PC-3 (cell line): Measurements from ENCODE around the gene VSTM4. TPM values are rescaled to one million over a fixed set of nuclear protein-coding genes. Genes with fewer than 3 reads are reported as not detected.

ENCODE experiments used
- ATAC-seq: fragments of 200-7000 bp; cut with Tn5 transposase; 2 replicates; pipeline ENCODE4 v1.9.1; 2020; ENCODE audit warnings: mild to moderate bottlenecking, moderate library complexity
- Bru-seq: library from RNA; stranded (reverse); fragments of 400-500 nt; gene quantifications from one replicate; lab custom pipeline; 2021; lab: Mats Ljungman, UMichigan
- BruChase-seq, 2 experiments: library from RNA; stranded (reverse); fragments of 400-500 nt; gene quantifications; one replicate each; lab custom pipeline; 2021; lab: Mats Ljungman, UMichigan
- BruUV-seq: library from RNA; stranded (reverse); fragments of 400-500 nt; replicated peaks from 2 replicates; lab custom pipeline; 2021; lab: Mats Ljungman, UMichigan
- CTCF ChIA-PET: fragments of 300-600 bp; sonication (Branson Sonifier 250); formaldehyde crosslinking; loops from one replicate; lab custom pipeline; 2022; ENCODE audit warnings: antibody characterized with exemption; lab: Charles Lee
- POLR2A ChIA-PET: fragments of 300-600 bp; sonication (Branson Sonifier 250); formaldehyde crosslinking; loops from one replicate; lab custom pipeline; 2022; ENCODE audit warnings: antibody characterized with exemption; ENCODE audit not compliant: unreplicated experiment; lab: Charles Lee
- DNase-seq: peaks from one replicate; pipeline ENCODE4 v3.0.0-alpha.2; 2015
- H2AFZ ChIP-seq: fragments of 300-600 bp; sonication (generic); 2 replicates; pipeline ENCODE4 v1.6.0; 2016; ENCODE audit warnings: antibody characterized with exemption, low read length
- H3F3A ChIP-seq: fragments of 300-600 bp; sonication (generic); one replicate; pipeline ENCODE4 v1.6.0; 2017; ENCODE audit warnings: antibody characterized with exemption, low read length, control low read depth, mild to moderate bottlenecking; ENCODE audit not compliant: unreplicated experiment
- H3K27ac ChIP-seq: fragments of 300-600 bp; sonication (generic); 2 replicates; pipeline ENCODE4 v1.5.1; 2016; ENCODE audit warnings: mild to moderate bottlenecking, low read length
- H3K27me3 ChIP-seq: fragments of 300-600 bp; sonication (generic); 2 replicates; pipeline ENCODE4 v1.6.1; 2016; ENCODE audit warnings: low read length, mixed read lengths
- H3K36me3 ChIP-seq: fragments of 300-600 bp; sonication (generic); 2 replicates; pipeline ENCODE4 v1.6.1; 2016; ENCODE audit warnings: low read depth, mixed run types, low read length, mixed read lengths
- H3K4me1 ChIP-seq: fragments of 300-600 bp; sonication (generic); 2 replicates; pipeline ENCODE4 v1.5.1; 2016; ENCODE audit warnings: low read length; ENCODE audit not compliant: insufficient read depth
- H3K4me2 ChIP-seq: fragments of 300-600 bp; sonication (generic); 2 replicates; pipeline ENCODE4 v1.6.0; 2016; ENCODE audit warnings: low read length
- H3K4me3 ChIP-seq: fragments of 300-600 bp; sonication (generic); 2 replicates; pipeline ENCODE4 v1.5.1; 2016; ENCODE audit warnings: mild to moderate bottlenecking, low read length, mixed read lengths
- H3K79me2 ChIP-seq: fragments of 300-600 bp; sonication (generic); 2 replicates; pipeline ENCODE4 v1.6.1; 2017; ENCODE audit warnings: low read length, mixed read lengths
- H3K9ac ChIP-seq: fragments of 300-600 bp; sonication (generic); 2 replicates; pipeline ENCODE4 v1.6.0; 2016; ENCODE audit warnings: mild to moderate bottlenecking, low read length
- H3K9me2 ChIP-seq: fragments of 300-600 bp; sonication (generic); replicated peaks from 2 replicates; pipeline ENCODE4 v1.6.1; 2016; ENCODE audit warnings: mixed run types, low read length, mixed read lengths
- H3K9me3 ChIP-seq: fragments of 300-600 bp; sonication (generic); 2 replicates; pipeline ENCODE4 v1.6.1; 2016; ENCODE audit warnings: low read length, mixed read lengths
- H4K20me1 ChIP-seq: fragments of 300-600 bp; sonication (generic); 2 replicates; pipeline ENCODE4 v1.6.1; 2016; ENCODE audit warnings: low read length, mixed read lengths
- CTCF ChIP-seq: fragments of 300-600 bp; sonication (generic); conservative IDR thresholded peaks from 2 replicates; pipeline ENCODE4 v1.5.1; 2017; ENCODE audit warnings: antibody characterized with exemption, low read depth, mild to moderate bottlenecking, low read length
- EZH2 ChIP-seq: fragments of 300-600 bp; sonication (generic); IDR thresholded peaks from one replicate; pipeline ENCODE4 v1.6.1; 2017; ENCODE audit warnings: antibody characterized with exemption, mild to moderate bottlenecking, low read length; ENCODE audit not compliant: unreplicated experiment
- EZH2phosphoT487 ChIP-seq: fragments of 300-600 bp; sonication (generic); IDR thresholded peaks from 2 replicates; pipeline ENCODE4 v1.6.1; 2018; ENCODE audit warnings: mild to moderate bottlenecking, antibody characterized with exemption, low read length, borderline replicate concordance
- intact Hi-C: fragments of 100-400 bp; cut with micrococcal nuclease; formaldehyde crosslinking; loops from 2 replicates; pipeline ENCODE4 v1.9.0; 2023
- long read RNA-seq: library from polyadenylated mRNA; unstranded; transcript quantifications from one replicate; pipeline ENCODE4 v2.0.0, GENCODE V29; 2021; ENCODE audit not compliant: unreplicated experiment
- total RNA-seq: library from RNA; depleted of rRNA; stranded (reverse); fragments of >200 nt; gene quantifications from 2 replicates; pipeline ENCODE4 v1.2.3, GENCODE V29; 2014; rRNA removed

VSTM4 gene
- total RNA-seq = not detected in 2 replicates
- percentile 1 among the genes with signal in this experiment for Bru-seq, nascent RNA
- percentile 3 among the genes with signal in this experiment for BruChase-seq, experiment 1, labeled RNA remaining after a 6-hour chase
- BruChase-seq, experiment 2, labeled RNA remaining after a 2-hour chase = percentile 1 among the genes with signal in this experiment
- long read RNA-seq = 0 reads

- Histone ChIP-seq H3K79me2 (no peaks in the 10 kb centered on the region), H3K36me3 (no peaks in the 10 kb centered on the region), H3F3A (no peaks in the 10 kb centered on the region), H3K27ac (no peak within 1 kb of the TSS), H3K9me2 (no peaks in the 10 kb centered on the region), H4K20me1 (no peaks in the 10 kb centered on the region), H3K4me2 (no peak within 1 kb of the TSS), H3K27me3 (peaks cover 94% of the 10 kb centered on the region), H3K4me3 (no peak within 1 kb of the TSS; the same call in 1 of the 2 replicates), H3K9me3 (no peaks in the 10 kb centered on the region), H2AFZ (no peak within 1 kb of the TSS), H3K4me1 (no peaks in the 10 kb centered on the region), H3K9ac (no peak within 1 kb of the TSS)
- CTCF ChIA-PET = no interaction called here
- POLR2A ChIA-PET = no interaction called here
- intact Hi-C loops = no loop called here
- DNase-seq (no peak), ATAC-seq (peak; percentile 19; the same call in 1 of the 2 replicates)
- no TSS peak for BruUV-seq
- TF ChIP-seq EZH2phosphoT487 (no peak; the same call in 1 of the 2 replicates), EZH2 (peak; percentile 91), CTCF (no peak)
These were observed at the start of gene VSTM4 for GRCh38 chr10:49115015-49115795. TSS of gene VSTM4 (minus strand) at chr10:49115522. CDS start at chr10:49115485, 37 bp downstream.

GRCh38 chr10:49164559-49165188, 49.4 kb upstream of the VSTM4 start:
- Histone ChIP-seq H3F3A (no peaks in the 10 kb centered on the region), H4K20me1 (no peaks in the 10 kb centered on the region), H3K27me3 (peaks cover 8% of the 10 kb centered on the region; the same call in 1 of the 2 replicates), H3K9ac (no peak overlapping the region), H3K36me3 (no peaks in the 10 kb centered on the region), H3K9me2 (no peaks in the 10 kb centered on the region), H3K27ac (no peak overlapping the region), H3K4me3 (no peak overlapping the region), H3K4me1 (peaks cover 12% of the 10 kb centered on the region; the same call in 1 of the 2 replicates), H3K4me2 (no peak overlapping the region), H3K9me3 (no peaks in the 10 kb centered on the region), H3K79me2 (no peaks in the 10 kb centered on the region), H2AFZ (no peak overlapping the region)
- ChIA-PET CTCF (interaction anchor here (0.6 to 1.0 kb wide), 3 partner anchors 15 to 506 kb away, joined by 3 to 6 read pairs (median 5); no protein-coding TSS in a partner anchor), POLR2A (interaction anchor here (0.5 kb wide), 1 partner anchor 133 kb away, joined by 3 read pairs; no protein-coding TSS in a partner anchor)
- TF ChIP-seq CTCF (peak; percentile 89), EZH2 (no peak), EZH2phosphoT487 (no peak)
- BruUV-seq = no TSS peak
- ATAC-seq = peak; percentile 50; the same call in 1 of the 2 replicates
- intact Hi-C loops = loop anchor here (1.0 to 10.0 kb wide), 2 partner anchors 180 to 506 kb away; no protein-coding TSS in a partner anchor
- peak; percentile 60 for DNase-seq
